Parathyroid adenoma (tissue), 2 donors: ENCODE data around the gene PPIP5K2.

Experiments
- H2AFZ ChIP-seq: fragments of 300-600 bp; sonication (generic); one replicate; pipeline ENCODE4 v1.7.0; 2017; ENCODE audit warnings: antibody characterized with exemption, mild to moderate bottlenecking
- H3K27ac ChIP-seq: fragments of 300-600 bp; sonication (generic); one replicate; pipeline ENCODE4 v1.7.0; 2017
- H3K27me3 ChIP-seq: fragments of 300-600 bp; sonication (generic); one replicate; pipeline ENCODE4 v1.7.0; 2017; ENCODE audit warnings: low read length; ENCODE audit not compliant: control insufficient read depth, insufficient read depth
- H3K36me3 ChIP-seq: fragments of 300-600 bp; sonication (generic); one replicate; pipeline ENCODE4 v1.7.0; 2017; ENCODE audit warnings: low read length; ENCODE audit not compliant: control insufficient read depth, insufficient read depth
- H3K4me1 ChIP-seq: fragments of 300-600 bp; sonication (generic); one replicate; pipeline ENCODE4 v1.7.0; 2017; ENCODE audit warnings: control low read depth
- H3K4me2 ChIP-seq: fragments of 300-600 bp; sonication (generic); one replicate; pipeline ENCODE4 v1.7.0; 2017; ENCODE audit warnings: low read length
- H3K4me3 ChIP-seq: fragments of 300-600 bp; sonication (generic); one replicate; pipeline ENCODE4 v1.7.0; 2017; ENCODE audit warnings: low read depth, low read length
- H3K79me2 ChIP-seq: fragments of 300-600 bp; sonication (generic); one replicate; pipeline ENCODE4 v1.7.0; 2017; ENCODE audit warnings: control low read depth
- H3K9ac ChIP-seq: fragments of 300-600 bp; sonication (generic); one replicate; pipeline ENCODE4 v1.7.0; 2017; ENCODE audit warnings: mild to moderate bottlenecking
- H3K9me3 ChIP-seq: fragments of 300-600 bp; sonication (generic); one replicate; pipeline ENCODE4 v1.7.0; 2017; ENCODE audit warnings: low read length; ENCODE audit not compliant: control insufficient read depth
- TF ChIP-seq, protein P1 (sequence below): fragments of 300-600 bp; sonication (generic); IDR thresholded peaks from one replicate; pipeline ENCODE4 v1.7.0; 2017; ENCODE audit warnings: antibody characterized with exemption, mild to moderate bottlenecking
- donor health status: primary hyperparathyroidism.

The PPIP5K2 gene

GRCh38 chr5:103207011-103207410 is 86.9 kb downstream of the PPIP5K2 start:
- H3K4me3 ChIP-seq, result no peak overlapping the region
- no peaks in the 10 kb centered on the region for H3K9me3 ChIP-seq
- H3K4me1 ChIP-seq, result peaks cover 5% of the 10 kb centered on the region
- no peaks in the 10 kb centered on the region for H3K27me3 ChIP-seq
- H3K27ac ChIP-seq, result no peak overlapping the region
- H3K4me2 ChIP-seq, result no peak overlapping the region
- no peaks in the 10 kb centered on the region for H3K36me3 ChIP-seq
- no peaks in the 10 kb centered on the region for H3K79me2 ChIP-seq
- no peak overlapping the region for H3K9ac ChIP-seq
- TF ChIP-seq, protein P1, sequence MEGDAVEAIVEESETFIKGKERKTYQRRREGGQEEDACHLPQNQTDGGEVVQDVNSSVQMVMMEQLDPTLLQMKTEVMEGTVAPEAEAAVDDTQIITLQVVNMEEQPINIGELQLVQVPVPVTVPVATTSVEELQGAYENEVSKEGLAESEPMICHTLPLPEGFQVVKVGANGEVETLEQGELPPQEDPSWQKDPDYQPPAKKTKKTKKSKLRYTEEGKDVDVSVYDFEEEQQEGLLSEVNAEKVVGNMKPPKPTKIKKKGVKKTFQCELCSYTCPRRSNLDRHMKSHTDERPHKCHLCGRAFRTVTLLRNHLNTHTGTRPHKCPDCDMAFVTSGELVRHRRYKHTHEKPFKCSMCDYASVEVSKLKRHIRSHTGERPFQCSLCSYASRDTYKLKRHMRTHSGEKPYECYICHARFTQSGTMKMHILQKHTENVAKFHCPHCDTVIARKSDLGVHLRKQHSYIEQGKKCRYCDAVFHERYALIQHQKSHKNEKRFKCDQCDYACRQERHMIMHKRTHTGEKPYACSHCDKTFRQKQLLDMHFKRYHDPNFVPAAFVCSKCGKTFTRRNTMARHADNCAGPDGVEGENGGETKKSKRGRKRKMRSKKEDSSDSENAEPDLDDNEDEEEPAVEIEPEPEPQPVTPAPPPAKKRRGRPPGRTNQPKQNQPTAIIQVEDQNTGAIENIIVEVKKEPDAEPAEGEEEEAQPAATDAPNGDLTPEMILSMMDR, result no peak
- H2AFZ ChIP-seq, result no peak overlapping the region

- H2AFZ ChIP-seq, result no peak overlapping the region
- no peaks in the 10 kb centered on the region for H3K36me3 ChIP-seq
- no peak overlapping the region for H3K4me3 ChIP-seq
- H3K79me2 ChIP-seq, result no peaks in the 10 kb centered on the region
- H3K9ac ChIP-seq, result no peak overlapping the region
- TF ChIP-seq, protein P1, result no peak
- H3K4me2 ChIP-seq, result no peak overlapping the region
- peaks cover 5% of the 10 kb centered on the region for H3K4me1 ChIP-seq
- H3K9me3 ChIP-seq, result no peaks in the 10 kb centered on the region
- no peak overlapping the region for H3K27ac ChIP-seq
- H3K27me3 ChIP-seq, result no peaks in the 10 kb centered on the region
Measured at GRCh38 chr5:103207653-103208052, 87.6 kb downstream of the PPIP5K2 start.

- no peak overlapping the region for H3K27ac ChIP-seq
- H3K9ac ChIP-seq, result no peak overlapping the region
- H3K36me3 ChIP-seq, result no peaks in the 10 kb centered on the region
- H2AFZ ChIP-seq, result no peak overlapping the region
- no peaks in the 10 kb centered on the region for H3K9me3 ChIP-seq
- no peaks in the 10 kb centered on the region for H3K79me2 ChIP-seq
- peaks cover 5% of the 10 kb centered on the region for H3K4me1 ChIP-seq
- no peaks in the 10 kb centered on the region for H3K27me3 ChIP-seq
- H3K4me3 ChIP-seq, result no peak overlapping the region
- TF ChIP-seq, protein P1, result no peak
- H3K4me2 ChIP-seq, result no peak overlapping the region
Measured at GRCh38 chr5:103208460-103208859, 88.4 kb downstream of the PPIP5K2 start.

- Histone ChIP-seq H3K4me3 (no peak overlapping the region), H3K36me3 (no peaks in the 10 kb centered on the region), H3K9ac (no peak overlapping the region), H3K27ac (no peak overlapping the region), H3K79me2 (no peaks in the 10 kb centered on the region), H3K4me2 (no peak overlapping the region), H3K27me3 (no peaks in the 10 kb centered on the region), H2AFZ (no peak overlapping the region), H3K4me1 (peaks cover 5% of the 10 kb centered on the region), H3K9me3 (no peaks in the 10 kb centered on the region)
- TF ChIP-seq, protein P1, result no peak
Measured at GRCh38 chr5:103209065-103209464, 89.0 kb downstream of the PPIP5K2 start.

DNA sequence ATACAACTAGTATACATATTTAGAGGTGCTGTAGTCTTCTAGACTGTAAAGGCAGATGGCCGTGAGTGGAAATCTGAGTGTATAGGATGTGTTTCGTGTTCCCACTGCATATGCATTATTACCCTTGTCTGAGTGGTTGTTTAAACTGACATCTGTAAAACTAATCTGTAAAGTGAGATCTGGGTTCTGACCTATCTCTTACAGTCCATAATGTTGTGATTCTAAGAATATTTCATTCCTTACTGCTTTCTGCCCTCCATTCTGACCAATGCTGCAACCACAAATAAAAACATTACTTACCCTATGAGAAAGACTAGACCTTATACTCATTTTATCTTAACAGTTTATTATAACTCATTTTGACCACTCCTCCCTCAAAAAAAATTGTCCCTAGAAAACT is 90.9 kb downstream of the PPIP5K2 start:
- Histone ChIP-seq H3K27me3 (no peaks in the 10 kb centered on the region), H3K79me2 (no peaks in the 10 kb centered on the region), H3K36me3 (no peaks in the 10 kb centered on the region), H3K4me1 (peaks cover 5% of the 10 kb centered on the region), H3K9me3 (no peaks in the 10 kb centered on the region), H3K9ac (no peak overlapping the region), H3K27ac (no peak overlapping the region), H3K4me2 (no peak overlapping the region), H2AFZ (no peak overlapping the region), H3K4me3 (no peak overlapping the region)
- TF ChIP-seq, protein P1, result no peak
